GM21447 (cell line): ENCODE results near the gene COL12A1.
"Not testable (repeated sequence)": the region's sequence is repeated elsewhere in the genome, so short reads cannot be mapped to it uniquely, and the experiment has no call there.

ENCODE experiments used
- ATAC-seq: cut with Tn5 transposase; IDR thresholded peaks from one replicate; pipeline ENCODE4 v1.9.1; 2021; ENCODE audit not compliant: unreplicated experiment

The COL12A1 gene

DNA sequence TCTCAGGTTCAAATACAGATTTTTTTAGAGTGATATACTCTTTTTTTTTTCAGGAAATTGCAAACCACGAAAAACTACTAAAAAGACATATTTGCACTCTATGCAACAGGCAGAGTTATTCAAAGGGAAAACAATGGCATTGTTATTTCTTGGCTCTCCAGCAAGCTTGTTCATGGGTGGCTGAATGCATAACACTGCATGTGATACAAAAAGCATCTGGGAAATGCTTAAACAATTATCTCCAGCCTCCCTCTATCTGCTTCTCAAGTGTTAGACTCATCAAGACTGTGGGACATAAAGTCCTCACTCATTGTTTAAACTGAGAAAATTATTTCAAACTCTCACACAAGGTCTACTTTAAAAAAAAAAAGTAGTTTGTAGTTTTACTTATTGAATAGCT lies 7.3 kb upstream of the COL12A1 start:
- no peak for ATAC-seq

DNA sequence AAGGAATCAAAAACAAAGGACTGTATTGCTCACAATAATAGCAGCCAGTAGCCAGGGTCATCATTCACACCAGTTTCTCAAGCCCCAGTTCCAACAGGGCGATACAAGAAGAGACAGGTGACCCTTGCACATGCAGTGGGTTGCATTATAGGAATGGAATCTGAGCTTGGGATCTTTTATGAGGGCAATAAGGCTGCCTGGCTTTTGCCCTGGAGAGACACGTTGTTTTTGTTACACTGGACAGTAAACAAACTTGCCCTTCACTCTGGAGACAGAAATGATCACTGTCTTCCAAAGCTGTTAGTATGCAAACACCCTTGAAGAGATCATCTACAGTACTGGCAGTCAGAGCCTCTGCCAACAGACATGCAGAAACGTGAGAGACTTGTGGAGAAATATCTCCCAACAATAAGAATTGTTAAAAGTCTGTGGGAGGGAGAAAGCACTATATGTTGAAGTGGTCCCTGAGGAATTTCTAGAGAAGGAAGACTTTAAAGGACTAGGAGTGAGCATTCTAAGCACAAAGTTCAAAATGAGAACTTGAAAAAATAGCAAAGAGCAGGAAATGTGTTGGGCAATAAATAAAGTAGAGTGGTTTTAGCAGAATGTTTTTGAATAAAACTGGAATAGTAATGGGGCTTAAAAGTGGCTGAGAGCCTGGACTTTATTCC lies 6.2 kb upstream of the COL12A1 start:
- no peak for ATAC-seq

DNA sequence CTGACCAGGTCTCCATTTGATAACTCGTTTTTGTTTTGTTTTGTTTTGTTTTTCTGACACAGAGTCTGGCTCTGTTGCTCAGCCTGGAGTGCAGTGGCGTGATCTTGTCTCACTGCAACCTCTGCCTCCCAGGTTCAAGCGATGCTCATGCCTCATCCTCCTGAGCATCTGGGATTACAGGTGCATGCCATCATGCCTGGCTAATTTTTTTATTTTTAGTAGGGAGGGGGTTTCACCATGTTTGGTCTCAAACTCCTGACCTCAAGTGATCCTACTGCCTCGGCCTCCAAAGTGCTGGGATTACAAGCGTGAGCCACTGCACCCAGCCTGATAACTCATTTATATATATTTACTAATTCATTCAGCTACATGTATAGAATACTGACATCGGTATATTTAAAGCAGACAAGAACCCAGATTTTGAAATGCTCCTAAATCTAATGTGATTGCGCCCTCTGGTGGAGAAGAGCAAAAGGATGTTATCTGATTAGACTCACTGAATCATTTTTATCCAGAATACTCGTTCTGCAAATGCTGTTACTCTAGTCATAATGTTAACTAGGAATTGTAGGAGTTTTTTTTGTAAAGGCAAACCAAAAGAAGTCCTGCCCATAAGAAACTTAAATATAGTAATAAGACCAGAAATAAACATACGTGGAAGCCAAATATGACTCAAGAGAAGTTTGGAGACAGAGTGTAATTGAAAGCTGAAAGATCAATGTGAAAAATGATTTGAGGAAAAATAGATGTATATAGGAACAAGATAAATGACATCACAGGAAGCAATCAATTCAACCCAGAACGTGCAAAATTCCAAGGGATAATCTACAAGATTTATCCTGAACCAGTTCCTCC lies 5.3 kb upstream of the COL12A1 start:
- no peak for ATAC-seq

DNA sequence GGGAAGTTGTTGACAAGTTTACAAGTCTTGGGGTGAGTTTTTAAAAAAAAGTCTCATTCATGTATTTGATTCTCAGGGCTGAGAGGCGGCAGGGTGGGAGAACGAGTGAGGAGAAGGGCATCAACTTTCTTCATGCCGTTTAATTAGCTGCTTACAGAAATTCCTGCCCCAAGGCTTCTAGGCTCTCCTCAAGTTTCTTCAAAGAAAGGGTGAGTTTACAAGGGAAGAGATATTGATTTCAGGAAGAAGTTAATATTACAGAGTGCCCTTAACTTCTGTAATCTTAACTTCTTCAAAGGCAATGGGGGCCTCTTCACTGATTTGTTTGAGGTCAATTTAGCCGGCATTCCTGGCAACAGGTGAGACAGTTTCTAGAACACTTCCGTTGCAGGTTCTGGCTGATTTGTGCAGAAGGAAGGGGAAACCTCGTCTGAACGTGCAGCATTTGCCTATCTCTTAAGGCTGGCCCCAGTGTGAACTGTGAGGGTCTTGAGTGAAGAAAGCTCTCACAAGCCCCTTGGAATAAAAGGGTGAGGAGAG lies 3.4 kb upstream of the COL12A1 start:
- ATAC-seq, result no peak

DNA sequence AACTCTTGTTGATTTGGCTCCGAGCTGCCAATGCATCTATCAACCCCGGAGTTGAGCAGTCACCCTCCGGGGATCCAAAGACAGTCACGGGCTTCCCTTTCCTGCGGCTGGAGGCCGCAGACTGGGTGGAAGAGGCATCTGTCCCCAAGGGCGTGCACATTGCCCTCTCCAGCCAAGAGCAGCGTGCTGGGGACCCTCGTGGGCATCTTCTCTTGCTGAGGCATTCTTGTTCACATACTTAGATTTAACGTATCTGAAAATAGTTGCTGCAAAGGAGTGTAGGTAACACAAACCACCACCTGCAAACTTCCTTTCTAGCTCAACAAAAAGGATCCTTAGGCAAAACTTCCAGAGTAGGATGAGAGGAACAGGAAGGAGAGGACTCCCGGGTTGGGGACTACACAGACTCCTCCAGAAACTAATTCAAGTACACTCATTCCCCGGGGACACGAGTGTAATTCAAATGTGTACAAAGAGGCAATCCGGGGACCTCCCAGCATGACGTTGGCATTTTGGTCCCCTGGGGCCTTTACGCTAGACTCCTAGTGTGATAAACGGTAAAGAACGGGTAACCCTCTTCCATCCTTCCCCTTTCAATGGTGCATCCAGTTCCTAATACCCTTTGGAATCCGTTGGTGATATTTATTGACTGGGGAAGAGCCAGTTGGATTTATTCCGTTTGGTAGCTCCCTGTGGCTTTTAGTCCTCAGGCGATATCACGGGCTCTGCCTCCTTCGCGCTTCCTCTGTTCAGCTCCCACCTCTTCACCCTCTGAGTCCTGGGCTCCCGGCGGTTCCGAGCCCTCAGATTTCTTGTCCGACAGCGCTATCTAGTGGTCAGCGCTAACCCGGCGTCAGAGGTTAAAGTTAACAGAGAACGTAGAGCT lies 2.7 kb upstream of the COL12A1 start:
- ATAC-seq, result peak; percentile 78

DNA sequence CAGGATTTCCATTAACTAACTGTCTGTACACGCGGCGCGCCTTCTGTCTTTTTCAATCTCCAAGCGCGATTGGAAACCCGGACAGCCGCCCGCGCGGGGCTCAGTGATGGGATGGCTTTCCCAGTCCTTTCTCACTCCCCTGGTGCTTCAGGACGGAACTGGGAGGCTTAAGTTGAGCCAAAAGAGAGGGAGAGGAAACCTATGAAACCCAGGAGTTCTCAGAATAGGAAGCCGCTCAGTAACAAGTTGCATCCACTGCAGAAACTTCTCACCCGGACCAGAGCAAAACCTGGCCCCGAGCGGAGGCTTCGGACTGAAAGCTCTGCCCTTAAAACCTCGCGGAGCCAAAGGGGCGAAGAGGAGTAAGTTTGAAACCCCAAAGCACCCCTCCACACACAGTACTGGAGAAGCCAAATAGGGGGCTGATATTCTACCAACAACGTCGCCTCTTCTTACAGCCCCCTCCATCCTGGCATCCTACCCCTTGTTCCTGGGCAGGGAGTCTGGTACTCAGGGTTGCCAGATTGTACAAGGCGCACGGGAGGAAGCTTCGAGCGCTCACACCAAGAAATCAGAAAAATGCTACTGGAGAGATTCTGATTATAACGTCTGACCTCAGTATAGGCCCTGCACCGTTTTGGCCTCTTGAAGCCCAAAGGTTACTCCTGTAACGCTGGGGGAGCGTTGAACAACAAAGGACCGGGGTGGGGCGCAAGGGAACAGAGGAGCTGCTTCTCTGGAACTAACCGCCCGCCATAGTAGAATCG lies 906 bp upstream of the COL12A1 start:
- no peak for ATAC-seq

DNA sequence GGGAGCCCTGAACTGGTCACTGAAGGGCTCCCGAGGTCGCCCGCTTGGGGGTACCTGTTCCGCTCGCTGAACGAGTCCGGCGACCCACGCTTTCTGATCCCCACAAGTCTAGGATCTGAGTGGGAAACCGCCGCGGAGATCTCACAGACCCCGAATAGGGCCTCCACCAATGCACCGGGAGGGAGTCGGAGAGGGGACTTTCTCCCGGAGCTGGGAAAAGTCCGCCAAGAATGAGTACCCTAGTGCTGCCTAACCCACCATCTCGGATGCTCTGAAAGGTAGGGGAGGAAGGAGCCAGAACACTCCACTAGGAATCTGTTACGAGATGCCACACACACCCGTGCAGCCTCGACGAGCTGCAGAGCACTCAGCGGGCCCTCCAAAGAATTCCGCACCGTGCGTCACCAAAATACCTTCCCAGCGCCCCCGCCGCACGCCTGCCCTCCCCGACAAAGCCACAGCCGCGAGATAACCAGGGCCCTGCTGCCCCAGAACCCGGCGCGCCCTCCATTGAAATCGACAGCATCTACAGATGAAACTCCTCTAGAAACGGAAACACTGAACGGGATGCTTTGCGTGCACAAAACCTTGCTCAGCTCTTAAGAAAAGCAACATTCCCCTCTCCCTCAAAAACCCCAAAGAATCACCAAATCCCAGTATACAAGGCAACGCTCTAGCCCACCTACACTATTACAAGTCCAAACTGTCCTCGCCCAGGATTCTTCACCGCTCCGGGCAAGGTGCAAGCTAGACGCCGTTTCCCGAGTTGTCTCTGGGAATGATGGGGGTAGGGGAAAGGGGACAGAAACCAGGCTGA lies 686 bp downstream of the COL12A1 start:
- ATAC-seq, result no peak

DNA sequence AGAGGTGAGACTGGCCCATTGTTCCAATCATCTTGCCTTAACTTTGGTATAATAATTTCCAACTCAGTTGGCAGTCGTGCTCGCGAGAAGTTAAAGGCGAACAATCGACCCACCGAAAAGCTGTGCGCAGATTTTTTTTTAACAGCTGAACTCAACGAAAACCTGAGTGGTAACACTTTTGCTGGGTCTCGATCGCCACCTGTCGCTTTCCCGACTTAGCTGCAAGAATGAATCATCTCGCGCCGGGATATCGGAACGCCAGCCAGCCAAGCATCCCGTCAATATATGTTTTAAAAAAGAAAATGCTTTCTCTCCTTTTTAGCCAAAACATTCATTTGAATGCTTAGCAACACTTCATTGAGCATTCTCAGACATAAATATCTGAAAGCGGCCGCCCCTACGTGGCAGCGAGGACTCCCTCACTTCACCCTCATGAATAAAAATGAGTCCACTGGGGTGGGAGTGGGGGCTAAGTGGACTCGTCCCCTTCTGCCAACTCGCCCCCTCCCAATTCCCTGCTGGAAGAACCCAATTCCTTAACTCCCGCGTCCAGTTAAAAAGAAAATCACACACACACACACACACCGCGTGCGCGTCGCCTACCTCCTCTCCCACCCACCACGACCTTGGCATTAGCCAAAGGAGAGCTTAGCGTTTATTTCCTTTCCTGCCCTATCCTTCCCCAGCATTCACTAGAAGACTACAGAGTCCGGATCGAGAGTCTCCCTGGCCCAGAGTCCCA lies 1.5 kb downstream of the COL12A1 start:
- ATAC-seq, result no peak

DNA sequence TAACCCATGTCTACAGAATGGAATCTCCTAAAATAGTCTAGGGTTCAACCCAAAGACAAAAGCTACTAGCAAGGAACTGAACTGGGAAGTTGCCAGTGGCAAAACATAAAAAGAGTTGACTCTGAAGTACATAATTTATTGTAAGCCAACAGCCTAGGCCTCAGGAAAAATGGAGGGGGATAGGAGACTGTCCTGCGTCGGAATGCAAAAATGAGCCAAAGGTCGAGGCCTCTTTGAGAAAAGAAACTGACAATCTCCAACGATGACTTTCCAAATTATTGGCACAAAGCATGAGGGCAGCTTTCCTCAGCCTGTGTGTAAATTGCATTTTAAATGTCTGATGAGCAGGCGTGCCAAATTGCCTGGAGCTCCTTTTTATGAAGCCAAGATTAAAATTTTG lies 2.1 kb downstream of the COL12A1 start:
- no peak for ATAC-seq

DNA sequence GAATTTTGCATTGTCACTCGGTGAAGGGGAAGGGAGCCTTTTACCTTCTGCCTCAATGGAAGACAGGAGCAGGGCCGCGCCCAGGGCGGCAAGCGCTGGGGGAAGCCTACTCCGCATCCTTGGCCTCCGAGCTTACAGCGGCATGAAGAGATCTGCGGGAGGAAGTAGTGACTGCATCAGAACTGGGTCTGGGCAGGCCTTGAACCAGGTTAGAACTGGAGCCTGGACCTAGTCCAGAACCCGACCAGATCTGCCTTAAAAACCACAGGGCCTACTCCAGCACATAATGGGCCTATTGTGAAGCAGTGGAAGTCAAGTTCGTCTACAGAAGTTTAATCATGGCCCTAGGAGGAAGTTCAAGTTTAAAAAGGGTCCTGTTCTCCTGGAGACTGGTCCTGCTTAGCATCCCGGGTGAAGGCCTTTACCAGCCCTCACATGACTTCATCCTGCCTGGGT lies 3.1 kb downstream of the COL12A1 start:
- no peak for ATAC-seq

DNA sequence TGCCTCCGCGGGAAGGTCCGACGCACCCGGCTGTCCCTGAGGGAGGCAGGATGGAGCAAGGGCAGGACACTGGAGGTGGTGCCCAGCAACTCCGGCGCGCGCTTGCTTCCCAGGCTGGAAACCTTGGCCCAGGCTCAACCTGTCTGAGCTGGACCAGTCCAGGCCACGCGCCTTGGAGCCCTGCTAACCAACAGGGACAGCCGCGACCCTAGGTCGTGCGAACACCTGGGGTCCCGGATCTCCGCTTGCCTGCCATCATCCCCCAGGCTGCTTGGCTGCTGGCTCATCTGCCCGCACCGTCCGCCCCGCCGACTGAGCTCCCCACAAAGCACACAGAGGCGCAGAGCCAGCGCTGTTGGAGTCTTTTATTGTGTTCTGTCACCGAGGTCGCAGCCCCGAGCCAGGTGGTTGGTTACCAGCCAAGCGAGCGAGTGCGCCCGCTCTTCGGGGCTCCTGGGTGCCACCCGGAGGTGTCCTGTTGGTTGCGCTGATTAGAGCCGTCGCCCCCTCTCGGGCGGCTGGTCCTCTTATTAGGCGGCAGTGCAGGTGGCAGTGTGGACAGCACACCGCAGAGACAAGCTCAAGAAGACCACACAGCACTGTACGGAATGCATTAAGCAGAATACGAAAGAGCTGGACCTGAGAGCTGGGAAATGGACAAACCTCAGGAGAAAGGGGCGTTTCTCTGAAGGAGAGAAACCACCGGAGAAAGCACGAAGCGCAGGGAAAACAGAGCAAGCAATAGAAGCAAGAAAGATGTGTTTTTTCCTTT lies 3.8 kb downstream of the COL12A1 start:
- ATAC-seq, result no peak

DNA sequence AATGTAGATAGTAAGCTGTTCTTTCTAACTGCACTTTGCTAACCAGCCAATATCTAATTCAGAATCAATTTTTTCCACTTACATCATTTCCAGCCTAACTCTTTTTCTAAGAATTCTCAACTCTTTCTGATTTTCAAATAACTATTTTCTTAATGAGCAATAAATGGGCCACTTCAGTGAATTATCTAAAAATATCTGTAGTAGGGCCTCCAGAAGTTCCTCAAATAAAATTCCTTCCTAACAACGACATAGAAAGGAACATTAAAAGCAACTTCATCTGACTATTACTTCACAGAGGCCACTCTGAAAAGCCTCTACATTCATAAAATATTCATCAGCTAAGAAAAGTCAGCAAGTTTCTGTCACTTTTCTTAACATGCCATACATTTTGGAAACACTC lies 4.8 kb downstream of the COL12A1 start:
- no peak for ATAC-seq

DNA sequence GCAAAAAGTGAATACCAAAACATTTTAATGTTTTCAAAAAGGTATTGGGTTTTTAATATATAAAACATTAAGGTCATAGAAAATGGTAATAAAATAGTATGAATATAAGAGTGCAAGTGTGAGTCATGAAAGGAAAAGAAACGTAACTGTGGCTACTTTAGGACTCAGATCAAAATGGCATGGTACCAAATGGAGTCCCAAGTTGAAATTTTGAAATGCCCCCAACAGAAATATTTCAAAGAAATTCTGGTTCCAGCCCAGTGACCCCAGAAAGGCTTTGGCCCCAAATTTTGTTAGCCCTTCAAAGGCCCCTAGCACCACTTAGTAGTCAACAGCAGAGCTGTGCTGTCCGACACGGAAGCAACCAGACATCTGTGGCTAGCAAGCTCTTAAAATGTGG lies 6.0 kb downstream of the COL12A1 start:
- no peak for ATAC-seq

DNA sequence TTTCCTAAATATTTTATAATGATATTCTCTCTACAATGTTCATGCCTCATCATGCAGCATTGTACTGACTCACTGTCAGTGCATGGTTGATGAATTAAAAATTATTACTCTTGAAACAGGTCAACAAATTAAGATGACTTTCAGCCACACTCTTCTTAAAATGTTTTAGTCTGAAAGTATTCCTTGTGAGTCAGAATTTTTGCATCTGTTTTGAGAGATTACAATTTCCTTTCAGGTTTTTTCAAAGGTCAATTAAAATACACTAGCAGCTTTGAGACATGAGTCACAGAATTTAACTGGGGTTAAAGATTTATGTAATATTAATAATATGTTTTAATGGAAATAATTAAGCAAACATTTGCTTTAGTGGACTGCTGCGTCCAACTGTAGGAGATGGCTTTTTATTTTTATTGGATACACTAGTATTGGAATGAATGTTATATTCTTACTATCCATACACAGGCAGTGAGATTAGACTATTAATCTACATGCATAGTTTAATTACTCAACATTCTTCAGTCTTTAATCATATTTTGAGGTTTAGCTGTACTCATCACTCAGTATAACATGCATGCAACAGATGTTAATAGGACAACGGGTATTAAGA lies 9.7 kb downstream of the COL12A1 start:
- ATAC-seq, result no peak

DNA sequence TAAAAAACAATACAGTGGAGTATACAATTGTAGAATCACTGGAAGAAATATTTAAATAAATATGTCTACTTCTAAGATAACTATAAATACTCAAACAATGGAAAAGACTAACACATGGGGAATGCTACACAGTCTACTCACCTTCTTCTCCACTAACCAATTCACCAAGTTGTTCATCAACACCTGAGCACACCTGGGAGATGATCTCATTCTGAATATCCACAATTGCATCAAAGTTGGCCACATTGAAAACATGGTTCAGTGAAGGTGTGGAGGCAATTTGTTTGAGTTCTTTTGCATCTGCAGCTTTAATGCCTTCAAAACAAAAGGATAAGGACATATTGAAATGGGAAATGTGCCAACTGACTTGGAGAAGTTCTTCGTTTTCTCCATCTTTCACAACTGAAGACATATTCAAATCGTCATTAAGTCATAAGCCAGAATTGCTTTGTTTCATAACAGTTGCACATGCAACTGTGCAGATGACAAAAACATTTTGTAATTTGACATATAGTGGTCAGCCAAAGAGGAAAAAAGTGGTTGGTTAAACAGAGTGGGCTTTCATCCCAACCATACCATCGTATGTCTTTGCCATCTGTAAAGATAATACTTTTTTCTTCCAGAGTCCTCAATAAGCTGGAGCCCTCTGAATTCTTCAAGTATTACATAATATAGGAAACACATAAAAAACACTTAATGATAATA lies 17.5 kb downstream of the COL12A1 start:
- ATAC-seq, result no peak

DNA sequence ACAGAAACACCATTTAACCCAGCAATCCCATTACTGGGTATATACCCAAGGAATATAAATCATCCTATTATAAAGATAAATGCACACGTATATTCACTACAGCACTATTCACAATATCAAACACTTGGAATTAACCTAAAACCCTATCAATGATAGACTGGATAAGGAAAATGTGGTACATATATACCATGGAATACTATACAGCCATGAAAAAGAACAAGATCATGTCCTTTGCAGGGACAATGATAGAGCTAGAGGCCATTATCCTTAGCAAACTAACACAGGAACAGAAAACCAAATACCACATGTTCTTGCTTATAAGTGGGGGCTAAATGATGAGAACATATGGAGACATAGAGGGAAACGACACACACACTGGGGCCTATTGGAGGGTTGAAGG lies 19.3 kb downstream of the COL12A1 start:
- not testable (repeated sequence) for ATAC-seq

DNA sequence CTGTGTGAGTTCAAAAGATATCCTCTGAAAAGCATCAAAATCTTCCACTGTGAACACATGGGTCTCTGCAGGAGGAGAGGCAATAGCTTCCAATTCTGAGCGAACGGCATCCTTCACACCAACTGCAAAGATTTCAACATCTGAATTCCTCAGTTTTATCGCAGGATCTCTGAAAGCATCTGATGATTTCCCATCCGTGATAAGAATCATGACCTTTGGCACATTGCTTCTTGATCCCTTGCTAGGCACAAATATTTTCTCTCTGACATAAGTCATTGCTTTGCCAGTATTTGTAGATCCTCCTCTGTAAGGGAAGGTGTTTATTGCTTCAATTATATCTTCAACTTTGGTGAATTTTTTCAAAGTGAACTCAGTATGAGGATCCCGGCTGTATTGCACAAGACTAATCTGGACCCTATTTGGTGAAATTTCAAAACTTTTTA lies 22.7 kb downstream of the COL12A1 start:
- no peak for ATAC-seq
